HG02642 (cell line): Measurements from ENCODE around the gene ETS1.

Experiments used
- ATAC-seq: cut with Tn5 transposase; IDR thresholded peaks from one replicate; pipeline ENCODE4 v1.9.1; 2021; ENCODE audit warnings: mild to moderate bottlenecking; ENCODE audit not compliant: unreplicated experiment, poor library complexity

The ETS1 gene

GRCh38 chr11:128619540-128620308 lies 32.4 kb upstream of the ETS1 start:
- ATAC-seq: no peak

GRCh38 chr11:128619007-128619406 lies 31.6 kb upstream of the ETS1 start:
- no peak for ATAC-seq

- no peak for ATAC-seq
Observed at GRCh38 chr11:128618603-128619002, 31.2 kb upstream of the ETS1 start.

- ATAC-seq: no peak
Observed at GRCh38 chr11:128616161-128616560, 28.8 kb upstream of the ETS1 start.

- no peak for ATAC-seq
Observed at GRCh38 chr11:128615612-128616011, 28.3 kb upstream of the ETS1 start.

GRCh38 chr11:128615076-128615475 lies 27.7 kb upstream of the ETS1 start:
- ATAC-seq: no peak

GRCh38 chr11:128614026-128614425 lies 26.7 kb upstream of the ETS1 start:
- ATAC-seq: no peak

- no peak for ATAC-seq
Observed at GRCh38 chr11:128613300-128613995, 26.1 kb upstream of the ETS1 start.

GRCh38 chr11:128610721-128611617 lies 23.6 kb upstream of the ETS1 start:
- peak; percentile 97 for ATAC-seq

GRCh38 chr11:128609785-128610184 lies 22.4 kb upstream of the ETS1 start:
- ATAC-seq: no peak

GRCh38 chr11:128608746-128609407 lies 21.5 kb upstream of the ETS1 start:
- ATAC-seq: no peak

GRCh38 chr11:128607819-128608218 lies 20.5 kb upstream of the ETS1 start:
- no peak for ATAC-seq

GRCh38 chr11:128604723-128605122 lies 17.4 kb upstream of the ETS1 start:
- ATAC-seq: no peak

GRCh38 chr11:128603752-128604414 lies 16.5 kb upstream of the ETS1 start:
- ATAC-seq: no peak

GRCh38 chr11:128603003-128603696 lies 15.8 kb upstream of the ETS1 start:
- ATAC-seq: no peak

- ATAC-seq: no peak
Observed at GRCh38 chr11:128599729-128600128, 12.4 kb upstream of the ETS1 start.

GRCh38 chr11:128598506-128599150 lies 11.3 kb upstream of the ETS1 start:
- no peak for ATAC-seq

GRCh38 chr11:128598096-128598495 lies 10.7 kb upstream of the ETS1 start:
- ATAC-seq: no peak

GRCh38 chr11:128597209-128597608 lies 9.9 kb upstream of the ETS1 start:
- ATAC-seq: no peak
